Measurements from ENCODE around the gene MAGI3. TPM values are rescaled to one million over a fixed set of nuclear protein-coding genes. Genes with fewer than 3 reads are reported as not detected.

Gene MAGI3
- total RNA-seq, 4 donors from 2014 or later: 94.3 to 180 (median 134) TPM

DNA sequence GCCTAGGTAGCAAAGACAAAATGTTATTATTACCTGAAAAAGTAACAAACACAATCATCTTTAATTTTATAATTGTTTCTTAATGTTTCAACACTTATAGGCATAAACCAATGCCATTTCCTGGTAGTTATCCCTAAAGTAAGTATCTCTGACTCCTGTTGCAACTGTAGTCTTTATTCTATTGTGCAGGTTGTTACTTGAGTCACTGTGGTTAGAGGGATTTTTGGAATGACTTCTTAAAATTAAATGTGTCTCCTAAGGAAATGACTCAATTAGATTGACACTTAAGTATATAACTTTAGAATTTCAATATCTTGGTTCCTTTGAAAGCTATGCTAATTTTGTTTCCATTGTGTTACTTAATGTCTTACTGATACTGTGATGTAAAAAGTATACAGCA lies 225.1 kb downstream of the MAGI3 start:
- DNase-seq: no peak
- in situ Hi-C loops (cut with MboI; ENCODE audit: low pct_ligation_motif_present in 1 of 4, low pct_unique_long_range_greater_than_20kb in 1 of 4, low sequenced_read_pairs in 3 of 4) (no loop called here), intact Hi-C loops (cut with DNase I; ENCODE audit: low total_unique reads) (no loop called here)
- peaks cover 0 to 14% (median 2%) of the 10 kb centered on the region in 4 donors for H3K36me3 ChIP-seq
- H3K9me3 ChIP-seq: no peaks in the 10 kb centered on the region
- no peaks in the 10 kb centered on the region for H3K27me3 ChIP-seq
- H3K4me3 ChIP-seq: no peak overlapping the region
- no peak overlapping the region for H3K27ac ChIP-seq
- TF ChIP-seq POLR2A (IDR thresholded peaks at IDR 0.05) (no peak), POLR2AphosphoS5 (IDR thresholded peaks at IDR 0.05) (no peak)
- H3K4me1 ChIP-seq: no peaks in the 10 kb centered on the region

DNA sequence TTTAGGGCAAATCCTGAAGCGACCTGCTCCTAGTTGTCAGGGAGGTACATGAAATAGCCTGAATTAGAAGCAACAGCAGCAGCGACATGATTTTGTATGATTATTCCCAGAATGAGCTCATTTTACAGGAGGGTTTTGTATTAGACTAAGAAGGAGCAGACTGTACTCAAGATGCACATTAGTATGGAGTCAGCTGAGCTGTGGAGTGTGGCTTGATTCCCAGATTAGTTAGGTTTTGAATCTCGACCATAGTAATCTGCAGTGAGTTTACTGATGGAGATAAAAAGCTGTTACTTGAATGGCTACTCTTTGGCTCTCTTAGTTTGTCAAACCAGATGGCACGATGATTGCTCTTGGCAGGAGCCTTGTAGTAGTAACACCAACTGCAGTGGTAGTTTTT lies 225.8 kb downstream of the MAGI3 start:
- in situ Hi-C loops (cut with MboI; ENCODE audit: low pct_ligation_motif_present in 1 of 4, low pct_unique_long_range_greater_than_20kb in 1 of 4, low sequenced_read_pairs in 3 of 4): no loop called here
- no peaks in the 10 kb centered on the region for H3K4me1 ChIP-seq

DNA sequence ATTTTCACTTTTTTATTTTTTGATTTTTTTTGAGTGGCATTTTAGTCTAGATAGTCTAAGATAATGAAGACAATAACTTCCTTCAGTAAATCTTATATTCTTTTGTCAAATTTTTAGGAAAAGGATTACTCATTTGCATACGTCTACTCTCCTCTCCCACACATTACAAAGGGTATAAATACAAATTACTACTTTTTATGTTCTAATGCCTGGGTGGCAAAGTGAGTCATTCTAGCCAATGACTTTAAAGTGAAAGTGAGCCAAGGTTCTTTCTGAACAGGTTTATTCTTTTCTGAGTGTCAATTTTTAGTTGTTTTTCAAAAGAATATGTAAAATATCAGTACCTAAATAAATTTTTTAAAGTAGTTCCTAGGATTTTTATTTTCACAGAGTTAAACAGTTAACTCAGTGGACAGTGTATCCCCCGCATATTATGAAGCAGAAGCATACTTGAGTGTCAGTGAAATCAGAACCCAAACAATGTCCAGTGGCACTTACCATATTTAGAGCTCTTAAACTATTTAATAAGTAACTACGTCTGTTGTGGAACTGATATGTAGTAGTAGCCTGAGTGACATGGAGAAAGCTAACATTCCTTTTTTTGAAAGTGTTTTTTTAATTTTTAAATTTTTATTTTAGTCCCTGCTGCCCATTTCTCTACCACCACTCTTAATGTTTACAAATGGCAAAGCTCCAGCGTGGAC lies 227.3 kb downstream of the MAGI3 start:
- WGBS, 2 donors (ENCODE audit: low coverage in 1 of 2): 74 to 77% methylated on average over 4 of the region's 4 CpGs
- H3K4me3 ChIP-seq: no peak overlapping the region
- H3K36me3 ChIP-seq: peaks cover 0 to 13% (median 7%) of the 10 kb centered on the region in 4 donors
- no peak overlapping the region for H3K27ac ChIP-seq
- intact Hi-C loops (cut with DNase I; ENCODE audit: low total_unique reads): no loop called here
- DNase-seq: no peak
- in situ Hi-C loops (cut with MboI; ENCODE audit: low pct_ligation_motif_present in 1 of 4, low pct_unique_long_range_greater_than_20kb in 1 of 4, low sequenced_read_pairs in 3 of 4): no loop called here
- no peak for TF ChIP-seq POLR2AphosphoS5 (IDR thresholded peaks at IDR 0.05)
- no peak for TF ChIP-seq EP300 (IDR thresholded peaks at IDR 0.05; ENCODE audit: low read depth)
- TF ChIP-seq, protein P1, sequence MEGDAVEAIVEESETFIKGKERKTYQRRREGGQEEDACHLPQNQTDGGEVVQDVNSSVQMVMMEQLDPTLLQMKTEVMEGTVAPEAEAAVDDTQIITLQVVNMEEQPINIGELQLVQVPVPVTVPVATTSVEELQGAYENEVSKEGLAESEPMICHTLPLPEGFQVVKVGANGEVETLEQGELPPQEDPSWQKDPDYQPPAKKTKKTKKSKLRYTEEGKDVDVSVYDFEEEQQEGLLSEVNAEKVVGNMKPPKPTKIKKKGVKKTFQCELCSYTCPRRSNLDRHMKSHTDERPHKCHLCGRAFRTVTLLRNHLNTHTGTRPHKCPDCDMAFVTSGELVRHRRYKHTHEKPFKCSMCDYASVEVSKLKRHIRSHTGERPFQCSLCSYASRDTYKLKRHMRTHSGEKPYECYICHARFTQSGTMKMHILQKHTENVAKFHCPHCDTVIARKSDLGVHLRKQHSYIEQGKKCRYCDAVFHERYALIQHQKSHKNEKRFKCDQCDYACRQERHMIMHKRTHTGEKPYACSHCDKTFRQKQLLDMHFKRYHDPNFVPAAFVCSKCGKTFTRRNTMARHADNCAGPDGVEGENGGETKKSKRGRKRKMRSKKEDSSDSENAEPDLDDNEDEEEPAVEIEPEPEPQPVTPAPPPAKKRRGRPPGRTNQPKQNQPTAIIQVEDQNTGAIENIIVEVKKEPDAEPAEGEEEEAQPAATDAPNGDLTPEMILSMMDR (IDR thresholded peaks at IDR 0.05): no peak
- TF ChIP-seq POLR2A (IDR thresholded peaks at IDR 0.05): no peak
- no peaks in the 10 kb centered on the region for H3K9me3 ChIP-seq
- H3K27me3 ChIP-seq: no peaks in the 10 kb centered on the region
- H3K4me1 ChIP-seq: no peaks in the 10 kb centered on the region

More for the DNA sequence above, 225.8 kb downstream of the MAGI3 start:
- Histone ChIP-seq H3K27me3 (no peaks in the 10 kb centered on the region), H3K27ac (no peak overlapping the region), H3K9me3 (no peaks in the 10 kb centered on the region), H3K4me3 (no peak overlapping the region), H3K36me3 (peaks cover 0 to 12% (median 6%) of the 10 kb centered on the region in 4 donors)
- intact Hi-C loops (cut with DNase I; ENCODE audit: low total_unique reads): no loop called here
- 64 to 76% methylated on average over 3 to 4 of the region's 4 CpGs for WGBS, 2 donors (ENCODE audit: low coverage in 1 of 2)
- TF ChIP-seq, protein P1 (IDR thresholded peaks at IDR 0.05): no peak
- TF ChIP-seq POLR2A (IDR thresholded peaks at IDR 0.05): no peak
- no peak for TF ChIP-seq POLR2AphosphoS5 (IDR thresholded peaks at IDR 0.05)
- TF ChIP-seq EP300 (IDR thresholded peaks at IDR 0.05; ENCODE audit: low read depth): no peak
- DNase-seq: no peak

DNA sequence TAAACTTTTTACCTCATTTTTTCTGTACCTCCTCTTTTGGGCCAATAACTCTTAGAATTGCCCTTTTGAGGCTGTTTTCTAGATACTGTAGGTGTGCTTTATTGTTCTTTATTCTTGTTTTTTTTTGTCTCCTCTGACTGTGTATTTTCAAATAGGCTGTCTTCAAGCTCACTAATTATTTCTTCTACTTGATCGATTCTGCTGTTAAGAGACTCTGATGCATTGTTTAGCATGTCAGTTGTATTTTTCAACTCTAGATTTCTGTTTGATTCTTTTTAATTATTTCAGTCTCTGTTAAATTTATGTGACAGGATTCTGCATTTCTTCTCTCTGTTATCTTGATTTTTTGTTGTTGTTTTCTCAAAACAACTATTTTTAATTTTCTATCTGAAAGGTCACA lies 238.7 kb downstream of the MAGI3 start:
- Histone ChIP-seq H3K36me3 (peaks cover 0 to 30% (median 9%) of the 10 kb centered on the region in 4 donors), H3K4me3 (no peak overlapping the region), H3K9me3 (peaks cover 13 to 18% of the 10 kb centered on the region in 2 donors), H3K27me3 (no peaks in the 10 kb centered on the region), H3K4me1 (no peaks in the 10 kb centered on the region), H3K27ac (no peak overlapping the region)
- WGBS, 2 donors (ENCODE audit: low coverage in 1 of 2): 97 to 100% methylated on average over 1 of the region's 1 CpG
- no peak for TF ChIP-seq POLR2AphosphoS5 (IDR thresholded peaks at IDR 0.05)
- TF ChIP-seq, protein P1 (IDR thresholded peaks at IDR 0.05): no peak
- TF ChIP-seq POLR2A (IDR thresholded peaks at IDR 0.05): no peak
- TF ChIP-seq EP300 (IDR thresholded peaks at IDR 0.05; ENCODE audit: low read depth): no peak
- intact Hi-C loops (cut with DNase I; ENCODE audit: low total_unique reads) (no loop called here), in situ Hi-C loops (cut with MboI; ENCODE audit: low pct_ligation_motif_present in 1 of 4, low pct_unique_long_range_greater_than_20kb in 1 of 4, low sequenced_read_pairs in 3 of 4) (no loop called here)
- no peak for DNase-seq
